Motor neuron (in vitro differentiated cells): ENCODE measurements around the gene LMNB1. TPM values are rescaled to one million over a fixed set of nuclear protein-coding genes. Genes with fewer than 3 reads are reported as not detected.
"Not testable (repeated sequence)": the region's sequence is repeated elsewhere in the genome, so short reads cannot be mapped to it uniquely, and the experiment has no call there.

ENCODE experiments used
- ATAC-seq, 8 experiments: fragments of 200-7000 bp; cut with Tn5 transposase; replicated peaks in 6 of 8; 2 replicates each; pipeline ENCODE4 v1.8.0; 2021; ENCODE audit warnings: mild to moderate bottlenecking in 8 of 8, moderate library complexity in 8 of 8
- H3K27ac ChIP-seq, 2 donors: fragments of 250-450 bp; sonication (Bioruptor Pico); 2 replicates each; pipeline ENCODE4 v1.9.0; 2021; ENCODE audit warnings: antibody characterized with exemption in 2 of 2, mild to moderate bottlenecking in 2 of 2, moderate library complexity in 1 of 2
- H3K4me1 ChIP-seq, 2 donors: fragments of 250-450 bp; sonication (Bioruptor Pico); replicated peaks in 1 of 2; 2 replicates each; pipeline ENCODE4 v1.6.1; 2021; ENCODE audit warnings: antibody characterized with exemption in 2 of 2, mild to moderate bottlenecking in 2 of 2, moderate library complexity in 1 of 2
- H3K4me3 ChIP-seq, 5 donors: fragments of 250-450 bp; sonication (Bioruptor Pico); 2 replicates each; pipeline ENCODE4 v1.9.0; 2021; ENCODE audit warnings: antibody characterized with exemption in 5 of 5, mild to moderate bottlenecking in 5 of 5, moderate library complexity in 4 of 5
- WGBS, 10 experiments: fragments of 450-650 bp; shearing (Covaris generic); methylation state at CpG; one replicate each; pipeline ENCODE4 v1.0.0; 2022; 5-methylcytosine and 5-hydroxymethylcytosine counted together
- in situ Hi-C, 9 experiments: fragments of 400-800 bp; cut with MboI; loops; one replicate each; pipeline ENCODE4 v1.15.0; 2021; ENCODE audit warnings: low sequenced_read_pairs in 9 of 9, low pct_unique_long_range_greater_than_20kb in 2 of 9; ENCODE audit not compliant: unreplicated experiment in 9 of 9
- total RNA-seq, 8 experiments: library from RNA; unstranded; fragments of 300-600 nt; gene quantifications; 2 replicates each; pipeline versions ENCODE4 v1.2.3 to v1.2.4, GENCODE V29; 2022

The LMNB1 gene
- total RNA-seq, 8 experiments from 2014 or later = 1.2 to 240 (median 46.8) TPM

DNA sequence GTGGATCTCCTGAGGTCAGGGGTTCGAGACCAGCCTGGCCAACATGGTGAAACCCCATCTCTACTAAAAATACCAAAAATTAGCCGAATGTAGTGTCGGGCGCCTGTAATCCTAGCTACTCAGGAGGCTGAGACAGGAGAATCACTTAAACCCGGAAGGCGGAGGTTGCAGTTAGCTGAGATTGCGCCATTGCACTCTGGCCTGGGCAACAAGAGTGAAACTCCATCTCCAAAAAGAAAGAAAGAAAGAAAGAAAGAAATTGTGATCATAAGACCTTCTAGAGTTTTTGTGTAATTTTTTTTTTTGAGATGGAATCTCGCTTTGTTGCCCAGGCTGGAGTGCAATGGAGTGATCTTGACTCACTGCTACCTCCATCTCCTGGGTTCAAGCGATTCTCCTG is 16.7 kb downstream of the LMNB1 start:
- in situ Hi-C loops = loop anchor here in 3 of 9 experiments (25.0 kb wide), 3 partner anchors 106 to 456 kb away; no protein-coding TSS in a partner anchor
- 75 to 100% (median 93%) methylated on average over 1 to 8 of the region's 9 CpGs; no CpG with 5 or more reads in 4 of the 10 experiments for WGBS, 10 experiments
- not testable (repeated sequence) for H3K4me1 ChIP-seq, H3K27ac ChIP-seq, ATAC-seq, H3K4me3 ChIP-seq

DNA sequence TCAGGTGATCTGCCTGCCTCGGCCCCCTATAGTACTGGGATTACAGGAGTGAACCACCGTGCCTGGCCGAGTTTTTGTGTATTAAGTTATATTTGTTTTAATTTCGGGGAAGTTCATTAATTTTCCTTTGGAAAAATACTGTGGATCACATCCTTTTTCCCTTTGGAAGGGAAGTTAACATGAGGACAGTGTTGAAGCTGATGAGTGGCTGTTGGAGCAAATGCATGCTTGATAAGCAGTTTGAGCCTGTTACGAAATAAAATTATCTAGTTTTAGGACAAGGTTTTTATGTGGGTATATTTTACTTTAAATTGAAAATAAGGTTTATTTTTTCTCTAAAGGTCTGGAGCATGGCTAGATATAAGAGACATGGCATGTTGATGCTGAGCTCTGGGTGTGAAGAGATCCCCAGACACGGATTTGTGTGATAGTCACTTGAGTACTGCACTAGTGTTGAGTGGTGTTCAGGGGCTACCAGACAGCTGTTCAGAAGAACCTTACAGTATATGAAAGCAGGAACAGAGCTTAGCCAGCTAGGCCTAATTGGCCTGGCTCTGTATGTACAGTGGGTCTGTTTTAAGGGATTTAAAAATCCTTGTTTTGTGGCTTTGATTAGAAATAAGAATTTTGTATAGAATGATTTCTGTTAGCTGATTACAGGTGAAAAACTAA is 17.4 kb downstream of the LMNB1 start:
- ATAC-seq = no peak
- peaks cover 0 to 3% of the 10 kb centered on the region in 2 donors for H3K4me1 ChIP-seq
- H3K4me3 ChIP-seq = no peak overlapping the region
- H3K27ac ChIP-seq = no peak overlapping the region
- in situ Hi-C loops = loop anchor here in 3 of 9 experiments (25.0 kb wide), 3 partner anchors 107 to 457 kb away; no protein-coding TSS in a partner anchor
- WGBS, 10 experiments = 48 to 94% (median 78%) methylated on average over 2 to 6 of the region's 6 CpGs

DNA sequence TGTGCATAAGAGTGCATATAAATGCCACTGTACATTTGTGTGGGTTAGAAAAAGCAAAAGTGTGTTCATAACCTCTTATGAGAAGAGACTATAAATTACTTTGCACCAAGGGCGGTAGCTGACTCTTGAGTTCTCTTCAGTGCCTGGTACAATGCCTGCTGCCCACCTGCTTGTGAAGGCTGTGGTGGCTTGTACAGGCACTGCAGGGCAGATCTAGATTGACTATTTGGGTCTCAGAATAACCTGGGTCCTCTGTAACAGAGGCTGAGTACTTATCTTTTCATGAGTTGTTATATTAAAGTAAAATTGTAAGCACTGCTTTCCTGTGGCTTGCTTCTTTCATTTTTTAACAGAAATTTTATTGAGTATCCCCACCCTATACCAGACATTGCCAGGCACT is 22.8 kb downstream of the LMNB1 start:
- no peaks in the 10 kb centered on the region for H3K4me1 ChIP-seq
- H3K27ac ChIP-seq = no peak overlapping the region
- in situ Hi-C loops = loop anchor here in 3 of 9 experiments (25.0 kb wide), 3 partner anchors 112 to 462 kb away; no protein-coding TSS in a partner anchor
- no peak overlapping the region for H3K4me3 ChIP-seq
- 43 to 100% (median 79%) methylated on average over 1 of the region's 1 CpG; no CpG with 5 or more reads in 6 of the 10 experiments for WGBS, 10 experiments
- ATAC-seq = no peak

DNA sequence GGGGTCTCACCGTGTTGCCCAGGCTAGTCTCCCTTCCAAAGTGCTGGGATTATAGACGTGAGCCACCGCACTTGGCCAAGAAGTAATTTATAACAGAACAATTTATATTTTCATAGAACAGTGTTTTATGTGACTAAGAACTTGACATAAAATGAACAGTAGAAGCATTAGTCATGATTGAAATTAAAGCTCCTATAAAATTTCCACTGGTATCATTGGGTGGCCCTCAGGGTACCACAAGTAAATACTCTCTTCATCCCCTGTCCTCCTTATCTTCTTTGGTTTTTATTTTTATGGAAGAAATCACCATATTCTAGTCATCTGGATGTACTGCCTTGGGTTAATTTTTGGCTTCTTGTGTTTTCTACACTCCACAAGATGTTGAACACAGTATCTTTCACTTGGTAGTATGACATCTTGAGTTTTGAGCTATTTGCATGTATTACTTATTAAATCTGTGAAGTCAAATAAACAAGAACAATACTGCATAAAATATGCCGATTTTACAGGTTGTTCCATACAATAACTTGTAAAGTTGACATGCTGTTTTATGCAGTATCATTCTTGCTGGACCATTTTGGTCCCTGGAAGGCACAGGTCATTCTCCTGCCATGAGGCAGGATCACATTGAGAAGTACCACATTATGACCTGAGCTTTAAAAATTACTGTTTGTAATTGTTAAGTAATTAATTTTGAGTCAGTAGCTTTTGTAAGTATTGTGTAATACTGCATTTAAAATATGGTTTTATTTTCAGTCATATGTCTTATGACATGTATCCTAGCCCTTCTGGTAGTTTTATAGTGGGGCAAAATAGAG is 24.4 kb downstream of the LMNB1 start:
- ATAC-seq = peak in 1 of 8 experiments; percentile 27

DNA sequence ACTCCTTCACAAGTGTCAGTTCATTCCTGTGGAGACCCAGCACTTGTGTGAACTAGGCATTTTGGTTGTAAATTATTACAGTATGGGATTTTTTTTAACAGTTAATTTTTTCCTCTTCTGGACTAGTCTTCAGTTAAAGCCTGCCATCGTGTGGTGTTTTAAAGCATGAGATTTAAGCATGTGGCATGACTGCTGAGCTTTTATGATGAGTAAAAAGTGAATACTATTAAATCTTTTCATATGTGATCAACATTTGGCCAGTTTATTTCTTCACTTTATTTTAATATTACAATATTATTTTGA is 25.0 kb downstream of the LMNB1 start:
- peak in 3 of 8 experiments; percentile 42 to 62 (median 49) for ATAC-seq
- in situ Hi-C loops = no loop called here
- Histone ChIP-seq H3K4me1 (no peaks in the 10 kb centered on the region), H3K27ac (no peak overlapping the region), H3K4me3 (no peak overlapping the region)
- 0 to 100% (median 43%) methylated on average over 1 of the region's 1 CpG; no CpG with 5 or more reads in 2 of the 10 experiments for whole genome bisulfite sequencing, 10 experiments

More for the DNA sequence above, 24.4 kb downstream of the LMNB1 start:
- 17 to 100% (median 73%) methylated on average over 1 to 4 of the region's 4 CpGs; no CpG with 5 or more reads in 2 of the 10 experiments for WGBS, 10 experiments
- Histone ChIP-seq H3K4me1 (no peaks in the 10 kb centered on the region), H3K4me3 (no peak overlapping the region), H3K27ac (no peak overlapping the region)
- in situ Hi-C loops = no loop called here

DNA sequence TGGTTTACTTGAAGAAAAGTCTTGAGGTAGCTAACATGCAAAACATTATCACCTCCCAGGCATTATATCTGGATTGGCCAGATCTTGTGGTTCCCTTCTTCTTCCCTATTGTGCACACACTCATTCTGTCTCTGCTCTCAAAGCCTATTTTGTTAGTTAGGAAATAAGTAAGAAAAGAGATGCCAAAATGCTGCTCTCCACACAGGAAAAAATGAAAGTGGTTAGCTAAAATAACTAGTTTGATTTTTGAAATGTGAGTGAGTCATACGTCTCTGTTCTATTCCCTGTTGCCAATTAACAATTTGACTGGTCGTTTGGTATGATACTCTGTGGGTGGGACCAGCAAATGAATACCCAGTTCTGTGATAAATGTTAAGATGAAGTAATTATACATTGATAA is 28.1 kb downstream of the LMNB1 start:
- no peak overlapping the region for H3K27ac ChIP-seq
- in situ Hi-C loops = no loop called here
- 0 to 100% (median 45%) methylated on average over 1 to 2 of the region's 2 CpGs; no CpG with 5 or more reads in 2 of the 10 experiments for WGBS, 10 experiments
- peak in 1 of 8 experiments; percentile 27 for ATAC-seq
- no peaks in the 10 kb centered on the region for H3K4me1 ChIP-seq
- H3K4me3 ChIP-seq = no peak overlapping the region

DNA sequence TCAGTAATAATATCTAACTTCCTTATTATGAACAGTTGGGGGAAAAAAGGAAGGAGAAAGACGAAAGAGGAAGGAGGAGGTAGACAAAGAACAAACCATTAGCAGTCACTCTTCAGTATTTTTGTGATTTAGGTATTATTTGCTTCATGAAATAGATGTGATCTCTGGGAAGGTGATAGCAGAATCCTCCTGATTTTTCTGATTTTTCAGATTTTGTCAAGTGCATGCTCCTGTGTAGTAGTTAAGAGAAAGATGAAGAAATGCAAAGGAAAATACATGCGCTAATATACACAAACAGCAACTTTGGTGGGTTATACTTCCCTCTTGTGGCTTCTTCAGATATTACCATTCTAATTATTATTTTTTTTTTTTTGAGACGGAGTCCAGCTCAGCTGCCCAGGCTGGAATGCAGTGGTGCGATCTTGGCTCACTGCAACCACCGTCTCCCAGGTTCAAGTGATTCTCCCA is 31.6 kb downstream of the LMNB1 start:
- no peak overlapping the region for H3K27ac ChIP-seq
- 50 to 100% (median 86%) methylated on average over 1 to 3 of the region's 5 CpGs; no CpG with 5 or more reads in 1 of the 10 experiments for WGBS, 10 experiments
- no peak overlapping the region for H3K4me3 ChIP-seq
- no peaks in the 10 kb centered on the region for H3K4me1 ChIP-seq
- peak in 3 of 8 experiments; percentile 62 to 74 (median 67) for ATAC-seq
- in situ Hi-C loops = no loop called here

DNA sequence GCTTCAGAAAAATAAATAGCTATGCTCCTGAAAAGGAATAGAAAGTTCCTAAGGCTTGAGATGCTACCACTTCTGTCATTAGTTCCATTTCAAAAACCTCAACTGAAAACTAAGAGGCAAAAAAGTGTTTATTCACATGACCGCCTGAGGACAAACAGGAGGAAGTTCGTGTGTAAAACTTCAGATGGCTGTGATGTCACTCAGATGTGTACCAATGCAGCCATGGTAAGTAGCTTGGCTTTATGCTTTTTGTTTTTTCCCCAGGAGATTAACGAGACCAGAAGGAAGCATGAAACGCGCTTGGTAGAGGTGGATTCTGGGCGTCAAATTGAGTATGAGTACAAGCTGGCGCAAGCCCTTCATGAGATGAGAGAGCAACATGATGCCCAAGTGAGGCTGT is 33.0 kb downstream of the LMNB1 start:
- H3K27ac ChIP-seq = no peak overlapping the region
- 86 to 100% (median 96%) methylated on average over 1 to 7 of the region's 7 CpGs; no CpG with 5 or more reads in 5 of the 10 experiments for WGBS, 10 experiments
- ATAC-seq = no peak
- in situ Hi-C loops = no loop called here
- no peaks in the 10 kb centered on the region for H3K4me1 ChIP-seq
- H3K4me3 ChIP-seq = no peak overlapping the region

DNA sequence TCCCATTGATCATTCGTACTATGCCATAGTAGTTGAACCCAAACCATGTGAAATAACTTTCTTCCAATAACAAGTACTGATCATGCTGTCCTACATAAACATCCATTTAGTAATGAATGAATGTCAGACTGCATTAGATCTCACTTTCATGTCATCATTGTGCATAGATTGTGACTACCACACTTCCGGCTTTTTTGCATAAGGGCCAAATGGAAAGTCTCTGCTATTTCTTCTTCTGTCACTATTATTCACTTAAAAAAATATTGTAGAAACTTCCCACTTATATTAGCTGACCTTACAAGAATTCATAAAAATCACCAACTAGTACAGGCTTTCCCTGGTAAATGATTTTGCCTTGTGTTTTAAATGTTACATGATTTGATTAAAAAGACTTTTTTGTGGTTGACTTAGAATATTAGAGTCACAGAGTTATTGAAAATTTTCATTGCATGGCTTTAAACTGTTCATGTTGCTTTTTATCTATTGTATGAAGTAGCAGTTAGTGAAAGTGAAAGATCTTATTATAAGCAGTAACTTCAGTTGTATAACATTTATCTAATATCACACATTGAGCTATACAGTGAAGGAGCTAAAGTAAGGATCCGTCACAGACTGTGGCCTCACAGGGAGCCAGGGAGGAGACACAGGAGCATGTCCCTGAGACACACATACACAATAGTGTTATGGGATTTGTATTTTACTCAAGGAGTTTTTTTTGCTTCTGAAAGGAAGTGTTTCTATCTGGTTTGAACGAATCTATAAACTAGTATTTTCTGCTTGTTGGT is 33.9 kb downstream of the LMNB1 start:
- no peak for ATAC-seq

DNA sequence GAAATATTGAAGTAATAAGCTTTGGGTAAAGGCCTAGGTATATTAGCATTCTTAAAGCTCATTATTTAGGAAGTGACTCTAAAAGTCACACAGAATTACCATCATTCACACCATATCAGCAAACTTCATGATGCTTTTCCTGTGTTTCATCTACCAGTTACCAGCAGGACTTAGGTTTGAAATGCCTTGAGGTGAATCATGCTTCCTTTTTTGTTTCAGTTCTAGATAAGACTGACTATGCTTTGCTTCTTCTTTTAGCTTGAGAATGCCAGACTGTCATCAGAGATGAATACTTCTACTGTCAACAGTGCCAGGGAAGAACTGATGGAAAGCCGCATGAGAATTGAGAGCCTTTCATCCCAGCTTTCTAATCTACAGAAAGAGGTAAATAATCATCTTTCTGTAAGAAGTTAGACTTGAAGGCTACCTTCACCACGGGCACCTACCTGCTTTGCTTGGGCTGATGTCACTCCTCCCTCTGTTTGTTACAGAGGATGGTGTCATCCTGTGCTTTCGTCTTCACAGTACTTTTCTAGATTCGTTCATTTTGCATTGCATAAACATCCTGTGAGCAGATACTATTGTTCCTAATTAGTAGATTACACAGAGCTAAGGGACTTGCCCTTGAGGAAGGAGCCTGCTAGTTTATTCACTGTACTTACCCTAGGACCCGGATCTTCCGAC is 34.7 kb downstream of the LMNB1 start:
- H3K4me3 ChIP-seq = no peak overlapping the region
- no peak overlapping the region for H3K27ac ChIP-seq
- no peaks in the 10 kb centered on the region for H3K4me1 ChIP-seq
- 58 to 100% (median 93%) methylated on average over 2 to 6 of the region's 6 CpGs; no CpG with 5 or more reads in 1 of the 10 experiments for WGBS, 10 experiments
- peak in 2 of 8 experiments; percentile 41 to 45 for ATAC-seq
- in situ Hi-C loops = no loop called here

More for the DNA sequence above, 33.9 kb downstream of the LMNB1 start:
- Histone ChIP-seq H3K27ac (no peak overlapping the region), H3K4me3 (no peak overlapping the region), H3K4me1 (no peaks in the 10 kb centered on the region)
- in situ Hi-C loops = no loop called here
- WGBS, 10 experiments = 94 to 100% (median 98%) methylated on average over 2 to 4 of the region's 4 CpGs

DNA sequence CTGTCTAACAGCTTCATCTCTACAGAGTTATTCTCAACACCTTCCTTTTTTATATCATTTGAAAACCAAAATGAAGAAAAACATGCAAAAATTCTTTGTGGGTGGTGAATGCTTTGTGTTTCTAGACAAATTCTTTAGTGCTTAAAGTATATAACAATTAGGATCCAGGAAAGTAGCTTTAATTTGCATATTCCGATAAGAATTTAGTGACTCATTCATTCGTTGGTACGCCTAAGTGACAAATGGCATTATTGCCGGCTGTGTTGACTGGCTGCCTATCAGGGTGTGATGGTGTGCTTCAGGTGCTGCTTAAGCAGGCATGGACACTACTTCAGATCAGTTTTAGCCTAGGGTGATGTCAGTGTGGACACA is 35.2 kb downstream of the LMNB1 start:
- no peak overlapping the region for H3K4me3 ChIP-seq
- in situ Hi-C loops = no loop called here
- H3K27ac ChIP-seq = no peak overlapping the region
- no peaks in the 10 kb centered on the region for H3K4me1 ChIP-seq
- peak in 2 of 8 experiments; percentile 19 to 21 for ATAC-seq
- 42 to 93% (median 70%) methylated on average over 2 to 4 of the region's 4 CpGs; no CpG with 5 or more reads in 2 of the 10 experiments for WGBS, 10 experiments

DNA sequence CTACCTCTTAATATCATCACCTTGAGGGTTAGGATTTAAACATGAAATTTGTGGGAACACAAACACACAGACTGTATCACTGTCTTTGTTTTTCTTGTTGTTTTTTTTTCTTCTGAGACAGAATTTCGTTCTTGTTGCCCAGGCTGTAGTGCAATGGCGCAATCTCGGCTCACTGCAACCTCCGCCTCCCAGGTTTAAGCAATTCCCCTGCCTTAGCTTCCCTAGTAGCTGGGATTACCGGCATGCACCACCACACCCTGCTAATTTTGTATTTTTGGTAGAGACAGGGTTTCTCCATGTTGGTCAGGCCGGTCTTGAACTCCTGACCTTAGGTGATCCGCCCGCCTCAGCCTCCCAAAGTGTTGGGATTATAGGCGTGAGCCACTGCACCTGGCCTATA is 36.9 kb downstream of the LMNB1 start:
- 92 to 100% (median 97%) methylated on average over 1 to 8 of the region's 9 CpGs for WGBS, 10 experiments
- ATAC-seq, in situ Hi-C loops: not testable (repeated sequence)

More for the DNA sequence above, 36.9 kb downstream of the LMNB1 start:
- H3K4me1 ChIP-seq, H3K4me3 ChIP-seq, H3K27ac ChIP-seq: not testable (repeated sequence)
